ENCODE data around the gene LUZP2.
"Not testable (repeated sequence)": the region's sequence is repeated elsewhere in the genome, so short reads cannot be mapped to it uniquely, and the experiment has no call there.

LUZP2 gene

DNA sequence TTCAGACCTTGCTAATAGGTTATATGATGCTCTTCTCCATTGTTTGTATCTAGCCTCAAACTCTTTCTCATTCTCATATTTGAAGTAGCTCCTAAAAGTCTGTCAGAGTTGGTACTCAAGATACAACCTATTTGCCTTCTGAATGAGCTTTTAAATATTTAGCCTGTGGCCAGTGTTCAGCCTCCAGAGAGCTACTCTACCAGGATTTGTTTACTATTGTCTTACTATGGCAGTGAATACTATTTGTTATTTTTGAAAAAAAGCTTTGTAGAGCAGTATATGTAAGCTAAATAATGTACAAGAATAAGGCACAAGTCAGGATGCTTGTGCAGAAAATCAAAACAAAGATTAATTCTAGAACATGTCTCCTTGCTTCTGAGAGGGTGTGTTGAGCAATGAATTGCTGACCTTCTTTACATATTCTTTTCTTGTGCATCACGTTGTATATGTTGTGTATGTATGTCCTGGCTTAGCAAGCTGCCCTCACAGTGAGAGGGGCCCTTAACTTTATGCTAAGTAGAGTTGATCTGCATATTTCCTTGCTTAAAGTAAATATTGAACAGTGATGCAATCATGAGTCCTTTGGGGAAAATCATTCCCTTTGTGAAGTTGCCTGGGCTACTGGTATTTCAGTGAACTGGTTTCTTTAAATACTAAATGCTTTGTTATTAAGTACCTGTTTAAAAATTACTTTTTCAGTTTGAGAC, 438.0 kb downstream of the LUZP2 start:
- DNase-seq = no peak

DNA sequence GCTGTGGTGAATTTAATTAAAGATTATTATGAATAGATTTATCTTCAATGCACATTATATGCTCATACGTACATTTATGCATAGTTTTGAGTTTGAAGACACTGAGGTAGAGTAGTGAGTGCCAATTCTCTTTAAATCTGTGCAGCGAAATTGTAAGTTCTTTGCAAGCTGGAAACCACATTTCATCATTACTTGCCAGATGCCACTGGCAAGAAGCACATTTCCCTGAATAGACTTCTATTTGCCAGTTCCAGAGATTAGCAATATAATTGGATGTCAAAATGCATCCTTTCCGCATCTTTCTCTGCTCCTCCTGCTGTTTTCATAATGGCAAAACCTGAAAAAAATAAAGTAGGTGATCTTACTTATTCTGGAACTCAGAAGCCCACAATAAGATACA, 448.0 kb downstream of the LUZP2 start:
- no peak for DNase-seq

- DNase-seq = no peak
These were observed 452.6 kb downstream of the LUZP2 start for GRCh38 chr11:24949406-24949805.

DNA sequence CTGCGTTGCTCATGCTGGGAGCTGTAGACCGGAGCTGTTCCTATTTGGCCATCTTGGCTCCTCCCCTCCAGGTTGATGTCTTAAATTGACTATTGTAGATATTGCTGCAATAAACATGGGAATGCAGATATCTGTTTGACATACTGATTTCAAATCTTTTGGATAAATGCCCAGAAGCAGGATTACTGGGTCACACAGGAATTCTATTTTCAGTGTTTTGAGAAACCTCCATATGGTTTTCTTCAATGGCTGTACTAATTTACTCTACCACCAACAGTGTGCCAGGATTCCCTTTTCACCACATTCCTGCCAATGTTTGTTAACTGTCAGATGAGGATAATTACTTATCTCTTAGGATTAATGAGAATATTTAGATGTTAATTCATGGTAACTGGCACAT, 467.0 kb downstream of the LUZP2 start:
- DNase-seq = no peak

- DNase-seq = no peak
These were observed 468.9 kb downstream of the LUZP2 start for GRCh38 chr11:24965748-24966147.

- not testable (repeated sequence) for DNase-seq
These were observed 497.1 kb downstream of the LUZP2 start for GRCh38 chr11:24993903-24994302.

- DNase-seq = not testable (repeated sequence)
These were observed 503.1 kb downstream of the LUZP2 start for GRCh38 chr11:24999929-25000328.

- no peak for DNase-seq
These were observed 540.6 kb downstream of the LUZP2 start for GRCh38 chr11:25037431-25037830.

GRCh38 chr11:25038131-25038530, 541.3 kb downstream of the LUZP2 start:
- DNase-seq = no peak

- DNase-seq = no peak
These were observed 542.3 kb downstream of the LUZP2 start for GRCh38 chr11:25039165-25039564.

DNA sequence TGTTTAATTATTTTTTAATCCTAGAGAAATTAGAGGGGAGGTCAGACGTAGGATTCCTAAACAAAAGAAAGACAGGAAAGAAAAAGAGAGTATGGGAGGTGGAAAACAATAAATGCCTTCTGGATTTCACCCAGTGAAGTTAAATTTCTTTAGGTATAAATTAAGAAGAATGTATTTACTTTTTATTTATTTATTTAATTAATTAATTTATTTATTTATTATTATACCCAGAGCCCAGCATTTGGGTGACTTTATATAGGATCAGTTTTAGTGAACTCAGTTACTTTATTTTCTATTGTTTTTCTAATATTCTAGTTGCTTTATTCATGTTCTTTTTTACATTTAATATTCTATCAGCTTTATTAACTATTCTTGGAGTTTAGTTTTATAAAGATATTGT, 551.8 kb downstream of the LUZP2 start:
- no peak for DNase-seq

DNA sequence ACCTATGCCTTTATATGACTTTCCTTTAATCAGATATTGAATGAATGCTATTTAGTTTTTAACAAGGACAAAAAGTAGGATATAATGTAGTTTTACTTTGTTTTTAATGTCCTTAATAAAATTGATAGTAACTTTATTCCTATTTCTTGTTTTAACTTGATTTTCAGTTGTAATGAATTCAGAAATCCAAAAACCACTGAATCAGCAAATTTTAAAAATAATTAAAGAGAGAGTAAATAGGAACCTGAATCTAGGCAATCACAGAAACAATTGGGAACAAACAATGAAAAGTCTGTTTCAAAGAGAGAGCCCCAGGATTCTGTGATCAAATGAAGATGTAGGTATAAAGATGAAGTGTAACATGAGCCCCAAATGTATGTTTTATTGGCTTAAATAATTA, 556.0 kb downstream of the LUZP2 start:
- no peak for DNase-seq

GRCh38 chr11:25057861-25058260, 561.0 kb downstream of the LUZP2 start:
- DNase-seq = no peak

- DNase-seq = no peak
These were observed 568.9 kb downstream of the LUZP2 start for GRCh38 chr11:25065746-25066145.

GRCh38 chr11:25066706-25067105, 569.9 kb downstream of the LUZP2 start:
- no peak for DNase-seq

DNA sequence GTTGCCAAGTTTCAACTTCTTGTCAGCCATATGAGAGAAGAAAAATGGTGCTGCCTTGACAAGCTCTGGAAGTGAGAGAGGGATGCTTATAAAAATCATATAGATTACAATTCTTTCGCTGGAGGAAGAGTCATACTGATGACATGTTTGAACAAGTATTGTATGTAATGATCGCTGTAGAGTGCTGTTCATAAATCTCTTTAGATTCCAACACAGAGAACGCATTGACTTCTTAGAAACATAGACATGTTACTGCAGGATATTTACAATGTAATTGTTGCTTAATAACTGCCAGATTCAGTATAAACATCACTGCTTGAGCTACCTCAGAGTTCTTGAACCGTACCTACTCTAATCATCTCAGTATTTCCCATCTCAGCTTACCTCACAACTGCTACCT, 571.6 kb downstream of the LUZP2 start:
- DNase-seq = no peak

- no peak for DNase-seq
These were observed 597.4 kb downstream of the LUZP2 start for GRCh38 chr11:25094085-25094802.

DNA sequence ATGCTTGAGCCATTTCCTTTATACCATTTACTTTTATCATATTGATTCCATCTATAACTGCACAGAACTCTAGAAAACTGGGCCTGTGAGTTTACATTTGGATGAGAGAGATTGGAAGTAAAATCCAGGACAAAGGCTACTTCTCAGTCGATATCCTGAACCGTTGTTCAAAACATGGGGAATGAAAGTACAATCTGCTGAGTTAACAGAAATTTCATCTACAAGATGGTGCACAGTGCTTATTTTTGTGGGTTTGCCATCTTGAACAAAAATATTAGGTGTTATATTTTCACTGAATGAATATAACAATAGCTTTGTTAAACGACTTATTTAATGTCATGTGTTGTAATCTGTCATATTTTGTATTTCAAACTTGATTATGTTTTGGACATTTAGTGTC, 622.6 kb downstream of the LUZP2 start:
- no peak for DNase-seq

Measured in stimulated activated naive CD4-positive, alpha-beta T cell treated with Interleukin-2 at 50 U/mL for 16 hours (primary cell).